Subcutaneous adipose tissue (tissue), 4 donors: ENCODE measurements around the gene PTPRN2. TPM values are rescaled to one million over a fixed set of nuclear protein-coding genes. Genes with fewer than 3 reads are reported as not detected.

ENCODE experiments used
- CTCF ChIP-seq: fragments of 450-650 bp; IDR thresholded peaks from one replicate; pipeline ENCODE4 v1.5.1; 2016; ENCODE audit warnings: low read depth, mild to moderate bottlenecking, control low read depth, antibody characterized with exemption, moderate library complexity
- total RNA-seq, 4 donors: library from RNA; depleted of rRNA; stranded (reverse); fragments of >200 nt; gene quantifications; one replicate each; pipeline ENCODE4 v1.1.0, GENCODE V29; 2016

Gene PTPRN2
- 1 to 10 TPM; 2.0 to 4.6 (median 3.7) TPM for total RNA-seq

GRCh38 chr7:158587162-158588084, at the start of gene PTPRN2:
Gene PTPRN2, minus strand, starts transcription at chr7:158587823.
- TF ChIP-seq CTCF, result no peak

GRCh38 chr7:158633055-158633956, 45.7 kb upstream of the PTPRN2 start:
- no peak for TF ChIP-seq CTCF

- no peak for TF ChIP-seq CTCF
These were observed 44.1 kb upstream of the PTPRN2 start for GRCh38 chr7:158631574-158632195.

- no peak for TF ChIP-seq CTCF
These were observed 35.6 kb upstream of the PTPRN2 start for GRCh38 chr7:158623241-158623640.

- TF ChIP-seq CTCF, result no peak
These were observed 33.3 kb upstream of the PTPRN2 start for GRCh38 chr7:158620839-158621441.

- TF ChIP-seq CTCF, result no peak
These were observed 32.8 kb upstream of the PTPRN2 start for GRCh38 chr7:158620418-158620817.
